HG02938 (cell line): ENCODE data around the gene MYO5B.
"Not testable (repeated sequence)": the region's sequence is repeated elsewhere in the genome, so short reads cannot be mapped to it uniquely, and the experiment has no call there.

Source experiments
- ATAC-seq: cut with Tn5 transposase; IDR thresholded peaks from one replicate; pipeline ENCODE4 v1.9.1; 2021; ENCODE audit warnings: mild to moderate bottlenecking, moderate library complexity; ENCODE audit not compliant: unreplicated experiment

Gene MYO5B

GRCh38 chr18:49894517-49895226, 300.3 kb downstream of the MYO5B start:
- ATAC-seq, result no peak

- no peak for ATAC-seq
Observed at GRCh38 chr18:49893036-49893435, 301.9 kb downstream of the MYO5B start.

- ATAC-seq, result no peak
Observed at GRCh38 chr18:49892148-49892924, 302.6 kb downstream of the MYO5B start.

GRCh38 chr18:49890041-49890440, 304.9 kb downstream of the MYO5B start:
- no peak for ATAC-seq

- ATAC-seq, result not testable (repeated sequence)
Observed at GRCh38 chr18:49889552-49889951, 305.4 kb downstream of the MYO5B start.

GRCh38 chr18:49886891-49887764, 307.8 kb downstream of the MYO5B start:
- ATAC-seq, result no peak

- ATAC-seq, result no peak
Observed at GRCh38 chr18:49884959-49885358, 310.0 kb downstream of the MYO5B start.

GRCh38 chr18:49884465-49884864, 310.5 kb downstream of the MYO5B start:
- ATAC-seq, result no peak

GRCh38 chr18:49880661-49881060, 314.3 kb downstream of the MYO5B start:
- ATAC-seq, result no peak

- no peak for ATAC-seq
Observed at GRCh38 chr18:49879271-49879580, 315.7 kb downstream of the MYO5B start.

- no peak for ATAC-seq
Observed at GRCh38 chr18:49878567-49879270, 316.2 kb downstream of the MYO5B start.

GRCh38 chr18:49878015-49878414, 316.9 kb downstream of the MYO5B start:
- ATAC-seq, result no peak

GRCh38 chr18:49876536-49876935, 318.4 kb downstream of the MYO5B start:
- ATAC-seq, result no peak

GRCh38 chr18:49875783-49876182, 319.2 kb downstream of the MYO5B start:
- ATAC-seq, result no peak

GRCh38 chr18:49875155-49875554, 319.8 kb downstream of the MYO5B start:
- no peak for ATAC-seq

- ATAC-seq, result no peak
Observed at GRCh38 chr18:49874238-49874637, 320.7 kb downstream of the MYO5B start.

GRCh38 chr18:49869354-49869753, 325.6 kb downstream of the MYO5B start:
- no peak for ATAC-seq

GRCh38 chr18:49866680-49867079, 328.3 kb downstream of the MYO5B start:
- no peak for ATAC-seq

- ATAC-seq, result no peak
Observed at GRCh38 chr18:49865401-49865800, 329.5 kb downstream of the MYO5B start.

- ATAC-seq, result no peak
Observed at GRCh38 chr18:49863769-49864621, 331.0 kb downstream of the MYO5B start.
